Lung (tissue), 12 donors: ENCODE measurements around the gene MED13L. TPM values are rescaled to one million over a fixed set of nuclear protein-coding genes. Genes with fewer than 3 reads are reported as not detected.

ENCODE experiments used
- ATAC-seq: fragments of 200-7000 bp; cut with Tn5 transposase; one replicate; pipeline ENCODE4 v1.9.1; 2020; ENCODE audit warnings: moderate number of reproducible peaks; ENCODE audit not compliant: insufficient read depth, low FRiP score
- DNase-seq, 3 donors: peaks; one replicate each; pipeline ENCODE4 v3.0.0-alpha.2; 2013 to 2017
- H3K27ac ChIP-seq, 2 donors: one replicate each; pipeline ENCODE4 v1.5.1; 2013; ENCODE audit warnings: mild to moderate bottlenecking in 2 of 2, moderate library complexity in 2 of 2, control low read depth in 1 of 2, inconsistent platforms in 1 of 2, low read depth in 1 of 2, low read length in 1 of 2
- H3K27me3 ChIP-seq, 3 donors: one replicate each; pipeline ENCODE4 v1.5.1; 2013; ENCODE audit warnings: low read length in 2 of 3; ENCODE audit not compliant: control insufficient read depth in 3 of 3, insufficient read depth in 3 of 3
- H3K36me3 ChIP-seq, 4 donors: one replicate each; pipeline ENCODE4 v1.5.1; 2013; ENCODE audit warnings: low read length in 4 of 4, mild to moderate bottlenecking in 1 of 4, moderate library complexity in 1 of 4; ENCODE audit not compliant: control insufficient read depth in 4 of 4, insufficient read depth in 4 of 4
- H3K4me1 ChIP-seq, 5 donors: one replicate each; pipeline ENCODE4 v1.5.1; 2013; ENCODE audit warnings: low read length in 5 of 5, mild to moderate bottlenecking in 2 of 5, moderate library complexity in 1 of 5; ENCODE audit not compliant: control insufficient read depth in 5 of 5, insufficient read depth in 5 of 5
- H3K4me3 ChIP-seq: one replicate; pipeline ENCODE4 v1.5.1; 2013; ENCODE audit warnings: mild to moderate bottlenecking, control low read depth, moderate library complexity
- H3K9ac ChIP-seq, 2 donors: one replicate each; pipeline ENCODE4 v1.5.1; 2013; ENCODE audit warnings: low read length in 2 of 2, control low read depth in 1 of 2; ENCODE audit not compliant: insufficient read depth in 1 of 2
- H3K9me3 ChIP-seq, 4 donors: one replicate each; pipeline ENCODE4 v1.5.1; 2013; ENCODE audit warnings: low read length in 3 of 4, mild to moderate bottlenecking in 1 of 4, moderate library complexity in 1 of 4; ENCODE audit not compliant: control insufficient read depth in 4 of 4, insufficient read depth in 3 of 4
- WGBS, 2 donors: extraction: QIAGEN DNeasy Blood & Tissue Kit; methylation state at CpG; one replicate each; pipeline ENCODE4 v1.1.7; 2013; 5-methylcytosine and 5-hydroxymethylcytosine counted together
- polyA plus RNA-seq, 2 donors: library from polyadenylated mRNA; stranded (reverse); fragments of 200-250 nt; gene quantifications; one replicate each; pipeline ENCODE4 v1.2.1, GENCODE V29; 2013
- total RNA-seq, 2 donors: library from RNA; depleted of rRNA in 1 of 2; stranded (reverse); fragments of >200 nt in 1 of 2; gene quantifications; one replicate each; pipeline ENCODE4 v1.2.1, GENCODE V29; 2014 to 2021
- TF ChIP-seq, protein P1 (sequence below): IDR thresholded peaks from 2 replicates; pipeline ENCODE4 v1.5.1; 2012; ENCODE audit warnings: mild to moderate bottlenecking; ENCODE audit errors: control extremely low read depth, extremely low read depth
- donor health status: control.
- donor health status: control.
- donor health status: Bipolar disorder and iron deficiency.
- donor health status: healthy.
- donor health status: DM: yes; HTN: yes; CAD: no.

Gene MED13L
- total and polyA plus RNA-seq, 4 donors = 18.2 to 329 (median 71.4) TPM

DNA sequence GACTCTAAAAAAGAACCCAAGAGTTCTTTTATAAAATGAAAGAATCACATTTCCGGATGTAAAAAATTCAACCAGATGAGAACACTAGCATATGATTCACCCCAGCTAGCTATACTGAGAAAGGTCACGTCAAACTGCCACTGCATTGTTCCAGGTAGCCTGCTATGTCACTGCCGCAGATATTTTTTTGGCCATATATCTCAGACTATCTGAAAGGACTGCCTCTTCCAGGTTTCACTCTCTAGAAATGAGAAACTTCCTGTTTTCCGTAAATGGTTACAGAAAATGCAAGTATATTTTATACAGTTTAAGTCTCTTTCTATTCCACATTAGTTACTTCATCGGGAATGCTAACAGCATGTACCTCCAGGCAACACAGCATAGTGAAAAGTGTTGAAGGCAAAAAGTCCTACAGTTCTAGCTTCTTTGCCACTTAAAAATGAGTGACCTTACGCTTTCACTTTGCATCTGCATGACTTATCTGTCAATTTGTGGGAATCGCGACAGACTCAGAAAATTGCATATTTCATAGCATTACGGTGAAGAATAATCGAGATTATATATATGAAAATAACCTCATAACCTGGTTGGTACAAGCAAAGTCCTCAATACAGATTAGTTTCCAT is 105.2 kb downstream of the MED13L start:
- TF ChIP-seq, protein P1, sequence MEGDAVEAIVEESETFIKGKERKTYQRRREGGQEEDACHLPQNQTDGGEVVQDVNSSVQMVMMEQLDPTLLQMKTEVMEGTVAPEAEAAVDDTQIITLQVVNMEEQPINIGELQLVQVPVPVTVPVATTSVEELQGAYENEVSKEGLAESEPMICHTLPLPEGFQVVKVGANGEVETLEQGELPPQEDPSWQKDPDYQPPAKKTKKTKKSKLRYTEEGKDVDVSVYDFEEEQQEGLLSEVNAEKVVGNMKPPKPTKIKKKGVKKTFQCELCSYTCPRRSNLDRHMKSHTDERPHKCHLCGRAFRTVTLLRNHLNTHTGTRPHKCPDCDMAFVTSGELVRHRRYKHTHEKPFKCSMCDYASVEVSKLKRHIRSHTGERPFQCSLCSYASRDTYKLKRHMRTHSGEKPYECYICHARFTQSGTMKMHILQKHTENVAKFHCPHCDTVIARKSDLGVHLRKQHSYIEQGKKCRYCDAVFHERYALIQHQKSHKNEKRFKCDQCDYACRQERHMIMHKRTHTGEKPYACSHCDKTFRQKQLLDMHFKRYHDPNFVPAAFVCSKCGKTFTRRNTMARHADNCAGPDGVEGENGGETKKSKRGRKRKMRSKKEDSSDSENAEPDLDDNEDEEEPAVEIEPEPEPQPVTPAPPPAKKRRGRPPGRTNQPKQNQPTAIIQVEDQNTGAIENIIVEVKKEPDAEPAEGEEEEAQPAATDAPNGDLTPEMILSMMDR = no peak
- ATAC-seq (no peak), DNase-seq (no peak)
- Histone ChIP-seq H3K9me3 (no peaks in the 10 kb centered on the region), H3K27ac (no peak overlapping the region), H3K4me1 (peaks cover 0 to 24% (median 0%) of the 10 kb centered on the region in 5 donors), H3K36me3 (no peaks in the 10 kb centered on the region), H3K9ac (no peak overlapping the region), H3K4me3 (no peak overlapping the region), H3K27me3 (no peaks in the 10 kb centered on the region)
- 43 to 59% methylated on average over 10 of the region's 10 CpGs for WGBS, 2 donors

DNA sequence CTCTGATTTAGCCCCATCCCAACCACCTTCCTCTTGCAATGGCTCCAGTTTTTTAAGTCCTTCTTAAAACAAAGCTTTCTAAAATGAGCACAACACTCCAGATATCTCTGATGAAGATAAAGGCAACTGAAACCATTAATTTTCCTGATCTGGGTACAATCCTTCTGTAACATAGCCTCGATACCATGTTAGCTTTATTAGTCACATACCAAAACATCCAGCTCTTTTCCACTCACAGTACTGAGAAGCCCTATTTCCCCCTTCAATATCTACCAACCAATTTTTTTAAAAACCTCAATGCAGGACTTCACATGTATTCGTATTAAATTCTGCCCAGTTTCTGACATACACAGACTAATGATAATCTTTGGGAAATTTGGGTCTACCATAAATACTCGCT is 105.9 kb downstream of the MED13L start:
- Histone ChIP-seq H3K4me1 (peaks cover 0 to 23% (median 0%) of the 10 kb centered on the region in 5 donors), H3K36me3 (no peaks in the 10 kb centered on the region), H3K4me3 (no peak overlapping the region), H3K9ac (no peak overlapping the region), H3K9me3 (no peaks in the 10 kb centered on the region), H3K27ac (no peak overlapping the region), H3K27me3 (no peaks in the 10 kb centered on the region)
- ATAC-seq (no peak), DNase-seq (no peak)
- TF ChIP-seq, protein P1 = no peak
- 78 to 92% methylated on average over 3 of the region's 3 CpGs for WGBS, 2 donors

DNA sequence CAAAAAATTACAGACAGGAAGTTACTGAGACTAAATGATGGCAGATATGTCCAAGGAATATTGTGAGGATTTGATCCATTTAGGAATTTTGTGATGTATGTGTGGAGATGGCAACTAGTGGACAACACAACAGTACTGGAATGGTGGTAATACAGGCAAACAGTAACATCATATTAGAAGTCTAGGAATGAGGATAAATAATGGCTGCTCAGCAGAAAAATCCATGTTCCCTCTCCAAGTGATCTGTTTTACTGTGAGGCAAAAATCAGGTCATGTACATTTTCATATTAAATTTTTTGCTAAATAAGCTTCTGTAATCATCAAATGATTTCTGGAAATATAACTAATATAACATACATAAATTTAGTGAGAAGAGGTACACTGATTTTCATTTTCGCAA is 108.4 kb downstream of the MED13L start:
- DNase-seq (no peak), ATAC-seq (no peak)
- Histone ChIP-seq H3K36me3 (no peaks in the 10 kb centered on the region), H3K27me3 (no peaks in the 10 kb centered on the region), H3K4me1 (peaks cover 8 to 31% (median 13%) of the 10 kb centered on the region in 5 donors), H3K27ac (no peak overlapping the region), H3K4me3 (no peak overlapping the region), H3K9ac (no peak overlapping the region), H3K9me3 (no peaks in the 10 kb centered on the region)
- TF ChIP-seq, protein P1 = no peak
- 95 to 100% methylated on average over 1 of the region's 1 CpG for WGBS, 2 donors

DNA sequence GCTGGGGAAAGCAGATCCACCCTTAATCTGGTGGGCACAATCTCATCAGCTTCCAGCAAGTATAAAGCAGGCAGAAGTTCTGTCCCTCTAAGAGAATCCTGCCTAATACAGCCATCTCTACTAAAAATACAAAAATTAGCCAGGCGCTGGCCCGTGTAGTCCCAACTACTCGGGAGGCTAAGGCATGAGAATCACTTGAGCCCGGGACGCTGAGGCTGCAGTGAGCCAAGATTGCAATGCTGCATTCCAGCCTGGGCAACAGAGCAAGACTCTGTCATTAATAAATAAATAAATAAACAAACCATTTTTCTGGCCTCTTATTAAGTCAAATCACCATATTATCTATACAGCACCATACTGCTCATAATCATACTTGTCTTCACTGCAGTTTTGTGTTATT is 111.2 kb downstream of the MED13L start:
- H3K9ac ChIP-seq = no peak overlapping the region
- H3K36me3 ChIP-seq = no peaks in the 10 kb centered on the region
- TF ChIP-seq, protein P1 = no peak
- peaks cover 8 to 28% (median 19%) of the 10 kb centered on the region in 5 donors for H3K4me1 ChIP-seq
- no peak overlapping the region for H3K27ac ChIP-seq
- H3K4me3 ChIP-seq = no peak overlapping the region
- ATAC-seq (no peak), DNase-seq (no peak)
- H3K9me3 ChIP-seq = no peaks in the 10 kb centered on the region
- H3K27me3 ChIP-seq = no peaks in the 10 kb centered on the region
- WGBS, 2 donors = 64 to 90% methylated on average over 5 of the region's 5 CpGs
